A549 (cell line): ENCODE measurements around the gene MROH2A. TPM values are rescaled to one million over a fixed set of nuclear protein-coding genes. Genes with fewer than 3 reads are reported as not detected.

ENCODE experiments used
- ATAC-seq, 2 experiments: fragments of 200-7000 bp in 1 of 2; fragments of >200 bp in 1 of 2; cut with Nextera tagmentation in 1 of 2; cut with Tn5 transposase in 1 of 2; 3 replicates each; pipeline versions ENCODE4 v1.8.0 to v1.9.1; 2018 to 2020; ENCODE audit warnings: mild to moderate bottlenecking in 1 of 2, moderate library complexity in 1 of 2
- CTCF ChIA-PET: fragments of 300-600 bp; sonication (Branson Sonifier 250); formaldehyde crosslinking; extraction: SDS; loops from one replicate; lab custom pipeline; 2021; ENCODE audit warnings: antibody characterized with exemption, inconsistent platforms; lab: Yijun Ruan, JAX
- POLR2A ChIA-PET: fragments of 350-600 bp; formaldehyde crosslinking; extraction: SDS; loops from one replicate; lab custom pipeline; 2021; ENCODE audit warnings: antibody characterized with exemption, inconsistent platforms; lab: Yijun Ruan, JAX
- DNase-seq, 2 experiments: peaks; one replicate each; pipeline versions ENCODE4 v3.0.0 to v3.0.0-alpha.2; 2011 to 2016; ENCODE audit warnings: low read depth in 1 of 2, low spot score in 1 of 2
- FAIRE-seq: peaks from 2 replicates; lab custom pipeline; 2011; peaks lifted over from hg19 to GRCh38; lab: Jason Lieb, UNC
- H3K27ac ChIP-seq, 2 experiments: fragments of >200 bp; sonication (Bioruptor Twin); formaldehyde crosslinking; 3 replicates each; pipeline ENCODE4 v1.5.1; 2016 to 2017
- H3K4me1 ChIP-seq: fragments of >200 bp; sonication (Bioruptor Twin); formaldehyde crosslinking; 3 replicates; pipeline ENCODE4 v1.6.1; 2016
- H3K4me2 ChIP-seq: fragments of >200 bp; sonication (Bioruptor Twin); formaldehyde crosslinking; 3 replicates; pipeline ENCODE4 v1.6.1; 2016
- H3K4me3 ChIP-seq: fragments of >200 bp; sonication (Bioruptor Twin); formaldehyde crosslinking; 3 replicates; pipeline ENCODE4 v1.5.1; 2016
- H3K9me3 ChIP-seq: fragments of >200 bp; sonication (Bioruptor Twin); formaldehyde crosslinking; 3 replicates; pipeline ENCODE4 v1.6.1; 2016
- CHD4 ChIP-seq: fragments of 200-600 bp; sonication (generic); IDR thresholded peaks from 2 replicates; pipeline ENCODE4 v1.6.1; 2016; ENCODE audit warnings: antibody characterized with exemption, mild to moderate bottlenecking, borderline replicate concordance
- EP300 ChIP-seq, 2 experiments: fragments of >200 bp; sonication (Bioruptor Twin); formaldehyde crosslinking; IDR thresholded peaks; 2 replicates in 1 of 2; 3 replicates in 1 of 2; pipeline ENCODE4 v1.6.1; 2016 to 2017
- FOSB ChIP-seq: fragments of 250-450 bp; sonication (Bioruptor Pico); IDR thresholded peaks from 2 replicates; pipeline ENCODE4 v1.5.0; 2020; ENCODE audit warnings: mild to moderate bottlenecking, moderate library complexity
- FOSL2 ChIP-seq, 2 experiments: fragments of 450-650 bp in 1 of 2; fragments of >200 bp in 1 of 2; sonication (Bioruptor Twin) in 1 of 2; formaldehyde crosslinking; IDR thresholded peaks; 2 replicates each; pipeline versions ENCODE4 v1.5.0 to v1.6.1; 2016 to 2020; ENCODE audit warnings: mild to moderate bottlenecking in 1 of 2, moderate library complexity in 1 of 2
- GATA3 ChIP-seq: IDR thresholded peaks from 2 replicates; pipeline ENCODE4 v1.6.1; 2012; ENCODE audit warnings: borderline replicate concordance
- HDAC2 ChIP-seq: fragments of 200-600 bp; sonication (generic); IDR thresholded peaks from 2 replicates; pipeline ENCODE4 v1.6.1; 2016
- HOXA7 ChIP-seq: fragments of 250-450 bp; sonication (Bioruptor Pico); IDR thresholded peaks from 2 replicates; pipeline ENCODE4 v1.5.0; 2020; ENCODE audit warnings: mild to moderate bottlenecking, moderate library complexity
- HOXB13 ChIP-seq: fragments of 250-450 bp; sonication (Bioruptor Pico); IDR thresholded peaks from 2 replicates; pipeline ENCODE4 v1.5.0; 2020; ENCODE audit warnings: low read depth, mild to moderate bottlenecking, moderate library complexity
- HOXB5 ChIP-seq: fragments of 250-450 bp; sonication (Bioruptor Pico); IDR thresholded peaks from 2 replicates; pipeline ENCODE4 v1.5.0; 2020; ENCODE audit warnings: mild to moderate bottlenecking, moderate library complexity
- JUN ChIP-seq, 2 experiments: fragments of >200 bp; sonication (Bioruptor Twin); formaldehyde crosslinking; IDR thresholded peaks; 2 replicates in 1 of 2; 3 replicates in 1 of 2; pipeline ENCODE4 v1.6.1; 2016 to 2017
- KDM1A ChIP-seq: fragments of 200-600 bp; sonication (generic); IDR thresholded peaks from 2 replicates; pipeline ENCODE4 v1.6.1; 2016; ENCODE audit warnings: low read depth, mild to moderate bottlenecking
- KDM5A ChIP-seq: fragments of 200-600 bp; sonication (generic); IDR thresholded peaks from 2 replicates; pipeline ENCODE4 v1.6.1; 2016; ENCODE audit warnings: antibody characterized with exemption, mild to moderate bottlenecking
- MAFK ChIP-seq: fragments of 450-650 bp; IDR thresholded peaks from 2 replicates; pipeline ENCODE4 v1.6.1; 2014; ENCODE audit not compliant: partially characterized antibody
- NPAS2 ChIP-seq: fragments of 250-450 bp; sonication (Bioruptor Pico); IDR thresholded peaks from 2 replicates; pipeline ENCODE4 v1.8.0; 2022; ENCODE audit warnings: mild to moderate bottlenecking, moderate library complexity, borderline replicate concordance
- POLR2AphosphoS2 ChIP-seq: conservative IDR thresholded peaks from 2 replicates; pipeline ENCODE4 v1.6.1; 2012; ENCODE audit warnings: low read length, improper control_type of control experiment, inconsistent platforms
- RARB ChIP-seq: fragments of 250-450 bp; sonication (Bioruptor Pico); IDR thresholded peaks from 2 replicates; pipeline ENCODE4 v1.8.0; 2021; ENCODE audit warnings: mild to moderate bottlenecking, moderate library complexity
- RCOR1 ChIP-seq: fragments of 150-350 bp; IDR thresholded peaks from 2 replicates; pipeline ENCODE4 v1.6.1; 2014; ENCODE audit warnings: antibody characterized with exemption, low read length, low read depth
- RFX5 ChIP-seq: fragments of 450-650 bp; IDR thresholded peaks from 2 replicates; pipeline ENCODE4 v1.7.1; 2014; ENCODE audit warnings: antibody characterized with exemption, mild to moderate bottlenecking, moderate library complexity
- RNF2 ChIP-seq: fragments of 200-600 bp; sonication (generic); IDR thresholded peaks from 2 replicates; pipeline ENCODE4 v1.6.1; 2016; ENCODE audit warnings: low read depth, mild to moderate bottlenecking, antibody characterized with exemption, moderate library complexity, borderline replicate concordance
- SREBF2 ChIP-seq: fragments of 450-650 bp; IDR thresholded peaks from 2 replicates; pipeline ENCODE4 v1.6.1; 2014; ENCODE audit warnings: mild to moderate bottlenecking, moderate library complexity
- ZFP36 ChIP-seq: fragments of 450-650 bp; IDR thresholded peaks from 2 replicates; pipeline ENCODE4 v1.6.1; 2014; ENCODE audit warnings: borderline replicate concordance; ENCODE audit not compliant: partially characterized antibody
- ZNF302 ChIP-seq: fragments of 250-450 bp; sonication (Bioruptor Pico); IDR thresholded peaks from 2 replicates; pipeline ENCODE4 v1.9.0; 2021; ENCODE audit warnings: inconsistent platforms, mild to moderate bottlenecking, moderate library complexity
- WGBS: methylation state at CpG from one replicate; pipeline ENCODE4 v1.1.6; 2017; ENCODE audit errors: missing lambda C conversion rate; 5-methylcytosine and 5-hydroxymethylcytosine counted together
- polyA plus RNA-seq, 4 experiments: library from polyadenylated mRNA; depleted of rRNA in 3 of 4; stranded (reverse); fragments of >200 nt; fragmentation: RNase III in 1 of 4; extraction: RNeasy Plus Mini Kit Qiagen cat#74134 plus additional on column Dnase treatment in 1 of 4; gene quantifications; 2 replicates in 3 of 4; 3 replicates in 1 of 4; pipeline ENCODE4 v1.2.3, GENCODE V29; 2011 to 2017
- TF ChIP-seq, protein P1 (sequence below): fragments of 150-350 bp; IDR thresholded peaks from 2 replicates; pipeline ENCODE4 v1.6.1; 2014; ENCODE audit warnings: low read depth, mild to moderate bottlenecking, low read length
- TF ChIP-seq, protein P2 (sequence below): IDR thresholded peaks from 2 replicates; pipeline ENCODE4 v1.6.1; 2012
- TF ChIP-seq, protein P3 (sequence below): fragments of 450-650 bp; IDR thresholded peaks from 2 replicates; pipeline ENCODE4 v1.6.1; 2014; ENCODE audit warnings: antibody characterized with exemption
- TF ChIP-seq, protein P4 (sequence below): fragments of 250-450 bp; sonication (Bioruptor Pico); IDR thresholded peaks from 2 replicates; pipeline ENCODE4 v1.5.0; 2020; ENCODE audit warnings: low read depth, mild to moderate bottlenecking, moderate library complexity
- TF ChIP-seq, protein P5 (sequence below): fragments of >200 bp; sonication (Bioruptor Twin); formaldehyde crosslinking; IDR thresholded peaks from 2 replicates; pipeline ENCODE4 v1.6.1; 2016

MROH2A gene
- polyA plus RNA-seq, 2 of the 4 experiments (the other 2 are of a cell fraction), result 0.10 to 0.63 TPM

DNA sequence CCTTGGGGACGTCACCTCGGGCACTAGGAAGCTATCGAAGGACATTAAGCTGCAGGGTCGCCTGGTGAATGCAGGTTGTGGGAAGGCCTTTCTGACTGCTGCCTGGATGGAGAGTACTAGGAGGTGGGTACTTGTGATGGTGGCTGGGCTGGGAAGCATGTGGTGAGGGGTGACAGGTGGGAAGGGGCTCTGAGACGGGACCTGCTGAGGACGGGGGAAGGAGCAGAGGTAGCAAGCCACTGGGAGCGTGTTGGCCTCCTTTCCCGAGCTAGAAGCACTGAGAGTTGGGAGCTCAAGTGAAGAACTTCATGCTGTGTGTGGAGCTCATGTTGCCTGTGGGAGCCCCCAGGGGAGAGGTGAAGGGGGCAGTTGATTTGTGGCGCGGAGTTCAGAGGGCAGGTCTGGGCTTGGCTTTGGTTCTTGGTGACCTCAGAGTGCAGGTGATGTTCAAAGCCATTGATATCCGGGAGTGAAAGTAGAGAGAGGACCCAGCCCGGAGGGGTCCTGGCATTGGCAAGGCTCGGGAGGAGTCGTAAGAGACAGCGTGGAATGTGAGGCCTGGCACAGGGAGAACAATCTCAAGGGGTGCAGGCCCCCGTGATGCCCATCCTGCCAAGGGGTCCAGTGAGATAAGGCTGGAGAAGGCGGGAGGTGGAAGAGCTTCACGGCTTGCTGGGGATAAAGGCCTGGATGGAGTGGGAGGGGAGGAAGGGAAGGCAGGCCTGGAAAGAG lies 13.2 kb downstream of the MROH2A start:
- Histone ChIP-seq H3K27ac (peak overlapping the region in 1 of 2 experiments; percentile 57; a peak in 3 of 6 replicates), H3K4me1 (no peaks in the 10 kb centered on the region), H3K4me2 (no peak overlapping the region), H3K9me3 (no peaks in the 10 kb centered on the region), H3K4me3 (no peak overlapping the region)
- no peak for FAIRE-seq
- 89% methylated on average over 18 of the region's 18 CpGs for WGBS
- TF ChIP-seq HOXB5 (CRISPR knock-in tag) (no peak), RNF2 (no peak), GATA3 (no peak), FOSL2 (IDR thresholded peaks at IDR 0.05) (no peak), FOSL2 (CRISPR knock-in tag; IDR thresholded peaks at IDR 0.05) (no peak), MAFK (no peak), ZNF302 (CRISPR knock-in tag) (no peak), CHD4 (no peak), NPAS2 (CRISPR knock-in tag) (no peak), RCOR1 (no peak), FOSB (CRISPR knock-in tag) (no peak), RARB (CRISPR knock-in tag) (no peak)
- TF ChIP-seq, protein P1, sequence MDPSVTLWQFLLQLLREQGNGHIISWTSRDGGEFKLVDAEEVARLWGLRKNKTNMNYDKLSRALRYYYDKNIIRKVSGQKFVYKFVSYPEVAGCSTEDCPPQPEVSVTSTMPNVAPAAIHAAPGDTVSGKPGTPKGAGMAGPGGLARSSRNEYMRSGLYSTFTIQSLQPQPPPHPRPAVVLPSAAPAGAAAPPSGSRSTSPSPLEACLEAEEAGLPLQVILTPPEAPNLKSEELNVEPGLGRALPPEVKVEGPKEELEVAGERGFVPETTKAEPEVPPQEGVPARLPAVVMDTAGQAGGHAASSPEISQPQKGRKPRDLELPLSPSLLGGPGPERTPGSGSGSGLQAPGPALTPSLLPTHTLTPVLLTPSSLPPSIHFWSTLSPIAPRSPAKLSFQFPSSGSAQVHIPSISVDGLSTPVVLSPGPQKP, result no peak
- TF ChIP-seq, protein P2, sequence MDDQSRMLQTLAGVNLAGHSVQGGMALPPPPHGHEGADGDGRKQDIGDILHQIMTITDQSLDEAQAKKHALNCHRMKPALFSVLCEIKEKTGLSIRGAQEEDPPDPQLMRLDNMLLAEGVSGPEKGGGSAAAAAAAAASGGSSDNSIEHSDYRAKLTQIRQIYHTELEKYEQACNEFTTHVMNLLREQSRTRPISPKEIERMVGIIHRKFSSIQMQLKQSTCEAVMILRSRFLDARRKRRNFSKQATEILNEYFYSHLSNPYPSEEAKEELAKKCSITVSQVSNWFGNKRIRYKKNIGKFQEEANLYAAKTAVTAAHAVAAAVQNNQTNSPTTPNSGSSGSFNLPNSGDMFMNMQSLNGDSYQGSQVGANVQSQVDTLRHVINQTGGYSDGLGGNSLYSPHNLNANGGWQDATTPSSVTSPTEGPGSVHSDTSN, result no peak
- CTCF ChIA-PET, result interaction anchor here (0.8 kb wide), 1 partner anchor 30 kb away, joined by 3 read pairs; no protein-coding TSS in a partner anchor
- no peak for DNase-seq
- ATAC-seq, result no peak; a peak in 1 of 6 replicates
- POLR2A ChIA-PET, result no interaction called here

DNA sequence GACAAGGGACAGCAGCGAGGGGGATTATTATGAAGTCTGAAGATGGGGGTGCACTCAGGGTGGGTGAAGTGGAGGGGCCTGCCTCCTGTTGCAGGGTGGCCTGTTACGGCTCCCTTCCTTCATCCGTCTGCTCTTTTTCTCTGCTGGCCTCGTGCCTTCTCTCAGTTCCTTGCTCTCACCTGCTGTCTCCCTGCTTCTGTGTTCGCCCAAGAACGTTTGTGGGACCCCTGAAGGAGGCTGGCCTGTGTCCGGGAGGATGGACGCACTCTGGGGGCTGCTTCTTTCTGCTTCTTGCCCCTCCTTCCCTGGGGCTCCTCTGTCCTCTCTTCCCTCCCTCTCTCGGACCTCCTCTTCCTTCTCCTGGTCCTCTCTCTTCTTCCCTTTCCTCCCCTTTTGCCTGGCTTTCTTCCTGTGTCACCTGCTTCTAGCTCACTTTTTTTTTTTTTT lies 13.8 kb downstream of the MROH2A start:
- H3K27ac ChIP-seq, result peak overlapping the region in 1 of 2 experiments; percentile 57; a peak in 2 of 6 replicates
- no peak for FAIRE-seq
- ChIA-PET CTCF (no interaction called here), POLR2A (no interaction called here)
- no peak for DNase-seq
- no peaks in the 10 kb centered on the region for H3K4me1 ChIP-seq
- no peaks in the 10 kb centered on the region for H3K9me3 ChIP-seq
- TF ChIP-seq HOXB5 (CRISPR knock-in tag) (no peak), GATA3 (no peak), KDM5A (no peak), HOXA7 (CRISPR knock-in tag) (no peak), FOSL2 (IDR thresholded peaks at IDR 0.05) (no peak), FOSL2 (CRISPR knock-in tag; IDR thresholded peaks at IDR 0.05) (no peak), KDM1A (no peak), HDAC2 (no peak), POLR2AphosphoS2 (no peak)
- TF ChIP-seq, protein P3, sequence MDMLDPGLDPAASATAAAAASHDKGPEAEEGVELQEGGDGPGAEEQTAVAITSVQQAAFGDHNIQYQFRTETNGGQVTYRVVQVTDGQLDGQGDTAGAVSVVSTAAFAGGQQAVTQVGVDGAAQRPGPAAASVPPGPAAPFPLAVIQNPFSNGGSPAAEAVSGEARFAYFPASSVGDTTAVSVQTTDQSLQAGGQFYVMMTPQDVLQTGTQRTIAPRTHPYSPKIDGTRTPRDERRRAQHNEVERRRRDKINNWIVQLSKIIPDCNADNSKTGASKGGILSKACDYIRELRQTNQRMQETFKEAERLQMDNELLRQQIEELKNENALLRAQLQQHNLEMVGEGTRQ, result no peak
- no peak overlapping the region for H3K4me2 ChIP-seq
- 84% methylated on average over 9 of the region's 9 CpGs for WGBS
- ATAC-seq, result no peak
- H3K4me3 ChIP-seq, result no peak overlapping the region

DNA sequence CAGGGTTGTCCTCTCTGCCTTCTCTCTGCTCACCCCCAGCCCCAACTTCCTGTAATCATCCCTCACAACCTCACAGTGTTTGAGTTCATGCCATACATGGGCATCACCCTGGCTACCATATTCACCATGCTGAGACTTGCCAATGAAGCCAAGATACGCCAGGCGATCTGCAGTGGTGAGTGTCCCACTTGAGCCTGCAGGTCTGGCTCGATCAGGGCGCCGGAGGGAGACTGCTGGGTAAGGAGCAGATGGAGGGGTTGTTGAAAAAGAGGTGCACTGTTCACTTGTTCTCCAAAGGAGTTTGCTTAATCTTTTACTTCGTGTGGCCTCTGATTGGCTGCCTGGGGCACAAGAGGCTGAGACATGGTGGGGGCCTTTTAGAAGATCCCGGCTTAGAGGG lies 14.6 kb downstream of the MROH2A start:
- peak overlapping the region in 1 of 2 experiments; percentile 13; a peak in 2 of 6 replicates for H3K27ac ChIP-seq
- ChIA-PET CTCF (no interaction called here), POLR2A (no interaction called here)
- H3K4me2 ChIP-seq, result no peak overlapping the region
- no peak overlapping the region for H3K4me3 ChIP-seq
- ATAC-seq (no peak), DNase-seq (no peak), FAIRE-seq (no peak)
- H3K4me1 ChIP-seq, result no peaks in the 10 kb centered on the region
- 91% methylated on average over 7 of the region's 7 CpGs for WGBS
- no peaks in the 10 kb centered on the region for H3K9me3 ChIP-seq
- no peak for TF ChIP-seq RFX5
- no peak for TF ChIP-seq HOXB13 (CRISPR knock-in tag)
- TF ChIP-seq, protein P4, sequence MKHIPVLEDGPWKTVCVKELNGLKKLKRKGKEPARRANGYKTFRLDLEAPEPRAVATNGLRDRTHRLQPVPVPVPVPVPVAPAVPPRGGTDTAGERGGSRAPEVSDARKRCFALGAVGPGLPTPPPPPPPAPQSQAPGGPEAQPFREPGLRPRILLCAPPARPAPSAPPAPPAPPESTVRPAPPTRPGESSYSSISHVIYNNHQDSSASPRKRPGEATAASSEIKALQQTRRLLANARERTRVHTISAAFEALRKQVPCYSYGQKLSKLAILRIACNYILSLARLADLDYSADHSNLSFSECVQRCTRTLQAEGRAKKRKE (CRISPR knock-in tag), result no peak
- TF ChIP-seq SREBF2, result no peak
- TF ChIP-seq ZFP36, result no peak
- no peak for TF ChIP-seq EP300 (IDR thresholded peaks at IDR 0.05)
- TF ChIP-seq, protein P5, sequence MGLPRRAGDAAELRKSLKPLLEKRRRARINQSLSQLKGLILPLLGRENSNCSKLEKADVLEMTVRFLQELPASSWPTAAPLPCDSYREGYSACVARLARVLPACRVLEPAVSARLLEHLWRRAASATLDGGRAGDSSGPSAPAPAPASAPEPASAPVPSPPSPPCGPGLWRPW, result no peak
- TF ChIP-seq MAFK, result no peak
- no peak for TF ChIP-seq HDAC2
- TF ChIP-seq JUN (IDR thresholded peaks at IDR 0.05), result no peak
- TF ChIP-seq, protein P1, result no peak
